SJSA1 (cell line): ENCODE results near the gene CNIH2. TPM values are rescaled to one million over a fixed set of nuclear protein-coding genes. Genes with fewer than 3 reads are reported as not detected.
"Not testable (repeated sequence)": the region's sequence is repeated elsewhere in the genome, so short reads cannot be mapped to it uniquely, and the experiment has no call there.

Experiments used
- DNase-seq, 2 experiments: peaks; one replicate each; pipeline ENCODE4 v3.0.0-alpha.2; 2015 to 2020; ENCODE audit warnings: low spot score in 2 of 2, low read depth in 1 of 2
- H3K27ac ChIP-seq: fragments of 250-450 bp; sonication (Bioruptor Pico); 2 replicates; pipeline ENCODE4 v1.5.1; 2020; ENCODE audit warnings: mild to moderate bottlenecking, moderate library complexity
- H3K27me3 ChIP-seq: fragments of 250-450 bp; sonication (Bioruptor Pico); replicated peaks from 2 replicates; pipeline ENCODE4 v1.5.1; 2020; ENCODE audit warnings: mild to moderate bottlenecking, moderate library complexity
- H3K36me3 ChIP-seq: fragments of 250-450 bp; sonication (Bioruptor Pico); 2 replicates; pipeline ENCODE4 v1.5.1; 2020; ENCODE audit warnings: mild to moderate bottlenecking
- H3K4me1 ChIP-seq: fragments of 250-450 bp; sonication (Bioruptor Pico); replicated peaks from 2 replicates; pipeline ENCODE4 v1.6.1; 2021; ENCODE audit warnings: mild to moderate bottlenecking
- H3K4me3 ChIP-seq: fragments of 250-450 bp; sonication (Bioruptor Pico); 2 replicates; pipeline ENCODE4 v1.5.1; 2020; ENCODE audit warnings: mild to moderate bottlenecking
- H3K9me3 ChIP-seq: fragments of 250-450 bp; sonication (Bioruptor Pico); replicated peaks from 2 replicates; pipeline ENCODE4 v1.5.1; 2020; ENCODE audit warnings: mild to moderate bottlenecking
- total RNA-seq: library from RNA; depleted of rRNA; stranded (reverse); fragments of >200 nt; shearing (Covaris generic); gene quantifications from 2 replicates; pipeline ENCODE4 v1.2.3, GENCODE V29; 2014

Gene CNIH2
- total RNA-seq, 1 experiment from 2014 or later, result 2.8 TPM

DNA sequence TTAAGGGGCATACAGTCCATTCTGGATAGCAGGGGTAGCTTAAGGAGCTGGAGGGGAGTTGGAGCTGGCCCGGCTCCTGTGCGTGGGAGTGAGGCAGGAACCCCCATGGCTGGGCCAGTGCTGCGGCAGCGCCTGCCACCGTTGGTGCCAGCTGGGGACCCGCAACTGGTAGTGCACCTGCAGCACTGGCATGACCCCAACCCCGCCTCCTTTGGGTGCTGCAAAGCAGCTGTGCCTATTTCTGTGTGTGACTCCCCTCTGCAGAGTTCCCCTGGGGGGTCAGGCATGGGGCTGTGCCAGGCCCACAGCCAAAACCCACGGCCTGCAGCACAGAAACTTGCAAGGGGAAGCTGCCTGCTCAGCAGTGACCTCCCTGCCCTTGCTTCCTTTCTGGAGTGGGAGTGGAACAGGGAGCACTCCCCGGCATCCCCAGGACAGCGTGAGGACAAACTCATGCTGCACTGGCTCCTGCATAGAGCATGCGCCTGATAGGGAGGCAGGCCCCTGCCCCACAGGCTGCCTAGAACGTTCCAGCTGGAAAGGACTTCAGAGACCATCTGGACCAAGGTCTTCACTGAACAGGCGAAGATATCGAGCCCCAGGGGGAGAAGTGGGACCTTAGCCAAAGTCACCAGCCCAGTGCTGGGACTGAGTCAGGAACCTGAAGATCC is 35.7 kb upstream of the CNIH2 start:
- Histone ChIP-seq H3K4me1 (no peaks in the 10 kb centered on the region), H3K4me3 (no peak overlapping the region), H3K27ac (no peak overlapping the region), H3K36me3 (peaks cover 81% of the 10 kb centered on the region), H3K9me3 (peaks cover 2% of the 10 kb centered on the region; the same call in 1 of the 2 replicates), H3K27me3 (no peaks in the 10 kb centered on the region)
- no peak for DNase-seq

DNA sequence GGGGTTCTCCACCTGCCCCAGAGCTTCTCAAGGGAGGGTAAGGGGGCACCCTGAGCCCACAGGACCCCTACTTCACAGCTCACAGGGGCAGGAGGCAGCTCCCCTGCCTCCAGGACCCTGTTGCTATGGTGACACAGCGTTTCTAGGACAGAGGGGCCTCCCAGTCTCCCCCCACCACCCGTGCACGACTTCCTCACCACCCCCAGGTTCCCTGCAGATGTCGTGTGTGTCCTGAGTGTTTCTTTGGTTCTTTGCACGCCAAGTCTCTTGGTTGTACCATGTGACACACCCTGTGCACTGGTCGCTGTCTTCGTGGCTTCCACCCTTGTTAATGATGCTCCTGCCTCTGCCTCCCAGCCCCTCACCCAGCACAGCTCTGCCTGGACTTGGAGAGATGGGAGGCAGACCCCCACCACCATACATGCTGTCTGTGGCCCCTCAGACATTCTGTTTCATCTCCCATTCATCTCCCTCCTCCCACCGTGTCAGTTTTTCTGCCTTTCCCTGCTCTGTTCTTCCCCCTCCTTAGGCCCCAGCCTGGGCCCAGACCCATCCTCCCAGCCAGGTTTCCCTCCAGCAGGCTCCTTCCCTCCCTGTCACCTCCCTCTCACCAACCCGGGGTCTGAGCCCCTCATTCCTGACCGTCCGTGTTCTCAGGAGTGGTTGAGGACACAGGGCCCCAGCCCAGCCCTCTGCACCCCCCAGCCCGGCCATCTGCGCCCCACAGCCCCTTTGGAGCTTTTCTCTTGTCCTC is 34.0 kb upstream of the CNIH2 start:
- Histone ChIP-seq H3K27ac (no peak overlapping the region), H3K9me3 (peaks cover 2% of the 10 kb centered on the region; the same call in 1 of the 2 replicates), H3K4me3 (no peak overlapping the region), H3K36me3 (peaks cover 76% of the 10 kb centered on the region), H3K4me1 (no peaks in the 10 kb centered on the region), H3K27me3 (no peaks in the 10 kb centered on the region)
- DNase-seq, result no peak

DNA sequence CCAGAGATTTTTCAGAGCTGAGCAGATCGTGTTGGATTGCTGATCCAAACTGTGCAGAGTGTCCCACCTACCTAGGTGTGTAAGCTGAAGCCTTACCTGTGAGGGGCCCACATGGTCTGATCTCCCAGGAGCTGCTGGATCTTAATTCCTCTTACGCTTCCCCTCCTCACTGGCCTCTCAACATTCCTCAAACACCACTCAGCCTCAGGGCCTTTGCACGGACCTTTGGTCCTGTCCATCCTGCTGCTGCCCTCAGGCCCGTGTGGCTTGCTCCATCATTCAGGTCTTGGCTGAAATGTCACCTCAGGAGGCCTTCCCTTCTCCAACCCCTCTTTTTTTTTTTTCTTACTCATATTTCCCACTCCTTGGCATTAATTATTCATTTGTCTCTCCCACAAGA is 30.7 kb upstream of the CNIH2 start:
- Histone ChIP-seq H3K27me3 (no peaks in the 10 kb centered on the region), H3K9me3 (no peaks in the 10 kb centered on the region), H3K4me3 (no peak overlapping the region), H3K27ac (no peak overlapping the region), H3K4me1 (no peaks in the 10 kb centered on the region), H3K36me3 (peaks cover 60% of the 10 kb centered on the region)
- DNase-seq, result no peak

DNA sequence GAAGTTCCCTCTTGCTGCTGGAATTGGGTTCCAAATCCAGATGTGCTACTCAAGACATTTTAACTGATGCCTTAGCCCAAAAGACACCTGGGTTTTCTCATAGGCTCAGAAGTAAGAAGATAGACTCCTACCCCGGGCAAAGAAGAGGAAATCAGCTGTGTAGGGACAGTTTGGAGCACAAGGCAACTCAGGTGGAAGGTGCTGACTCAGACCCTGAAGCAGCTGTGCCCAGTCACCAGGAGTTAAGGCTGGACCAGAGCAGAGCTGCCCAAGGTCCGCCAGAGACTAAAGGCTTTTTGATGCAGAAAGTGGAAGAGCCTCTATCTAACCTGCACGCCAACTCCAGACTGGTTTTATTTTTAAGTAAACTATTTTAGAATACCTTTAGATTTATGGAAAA is 30.2 kb upstream of the CNIH2 start:
- Histone ChIP-seq H3K9me3 (no peaks in the 10 kb centered on the region), H3K4me3 (no peak overlapping the region), H3K36me3 (peaks cover 54% of the 10 kb centered on the region), H3K27me3 (no peaks in the 10 kb centered on the region), H3K4me1 (no peaks in the 10 kb centered on the region), H3K27ac (no peak overlapping the region)
- DNase-seq, result no peak

DNA sequence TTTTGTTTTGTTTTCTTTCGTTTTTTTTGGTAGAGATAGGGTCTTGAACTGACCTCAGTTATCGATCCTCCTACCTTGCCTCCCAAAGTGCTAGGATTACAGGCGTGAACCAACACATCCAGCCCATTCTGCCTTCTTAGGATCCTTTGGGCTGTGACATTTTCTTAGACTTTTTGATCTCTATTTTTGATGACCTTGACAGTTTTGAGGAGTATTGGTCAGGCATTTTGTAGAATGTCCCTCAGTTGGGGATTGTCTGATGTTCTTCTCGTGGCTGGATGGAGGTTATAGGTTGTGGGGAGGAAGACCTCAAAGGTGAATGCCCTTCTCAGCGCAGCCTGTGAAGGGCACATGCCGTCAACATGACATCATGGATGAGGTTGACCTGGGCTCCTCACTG is 29.1 kb upstream of the CNIH2 start:
- H3K27ac ChIP-seq, result no peak overlapping the region
- no peak overlapping the region for H3K4me3 ChIP-seq
- H3K27me3 ChIP-seq, result no peaks in the 10 kb centered on the region
- no peaks in the 10 kb centered on the region for H3K4me1 ChIP-seq
- H3K36me3 ChIP-seq, result peaks cover 45% of the 10 kb centered on the region
- H3K9me3 ChIP-seq, result no peaks in the 10 kb centered on the region
- no peak for DNase-seq

DNA sequence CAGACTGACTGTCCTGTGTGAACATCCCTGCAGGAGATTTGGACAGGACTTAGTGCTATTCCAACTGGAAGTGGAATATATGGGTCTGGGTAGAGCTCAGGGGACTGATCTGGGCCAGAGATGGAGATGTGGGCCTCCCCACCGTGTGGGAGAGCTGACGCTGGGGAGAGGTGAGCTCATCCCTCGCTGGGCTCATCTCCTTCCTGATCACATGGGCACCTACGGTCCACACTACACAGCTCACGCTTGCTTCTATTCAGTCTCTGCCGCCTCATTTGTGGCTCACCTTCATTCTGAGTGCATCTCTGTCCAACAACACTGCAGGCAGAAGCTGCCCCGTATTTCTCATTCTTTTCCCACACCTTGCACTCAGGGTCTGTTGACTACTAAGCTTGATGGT is 26.2 kb upstream of the CNIH2 start:
- H3K9me3 ChIP-seq, result no peaks in the 10 kb centered on the region

DNA sequence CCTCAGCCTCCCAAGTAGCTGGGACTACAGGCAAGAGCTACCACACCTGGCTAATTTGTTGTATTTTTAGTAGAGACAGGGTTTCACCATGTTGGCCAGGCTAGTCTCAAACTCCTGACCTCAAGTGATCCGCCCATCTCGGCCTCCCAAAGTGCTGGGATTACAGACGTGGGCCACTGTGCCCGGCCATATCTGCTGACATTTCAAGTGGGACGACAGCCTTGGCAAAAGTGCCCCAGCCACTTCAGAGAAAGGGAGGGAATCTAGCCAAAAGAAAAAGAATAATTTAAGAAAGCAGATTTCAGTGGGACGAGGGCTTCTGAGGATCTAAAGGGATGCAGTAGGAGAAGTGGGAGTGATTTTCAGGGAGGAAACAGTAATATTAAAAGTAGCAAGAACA is 24.9 kb upstream of the CNIH2 start:
- DNase-seq, H3K27ac ChIP-seq, H3K27me3 ChIP-seq, H3K9me3 ChIP-seq, H3K4me1 ChIP-seq, H3K4me3 ChIP-seq: not testable (repeated sequence)
- peaks cover 31% of the 10 kb centered on the region for H3K36me3 ChIP-seq

More for the DNA sequence above, 26.2 kb upstream of the CNIH2 start:
- no peak for DNase-seq
- Histone ChIP-seq H3K4me1 (peaks cover 3% of the 10 kb centered on the region), H3K4me3 (no peak overlapping the region), H3K27me3 (no peaks in the 10 kb centered on the region), H3K36me3 (peaks cover 29% of the 10 kb centered on the region), H3K27ac (no peak overlapping the region)

DNA sequence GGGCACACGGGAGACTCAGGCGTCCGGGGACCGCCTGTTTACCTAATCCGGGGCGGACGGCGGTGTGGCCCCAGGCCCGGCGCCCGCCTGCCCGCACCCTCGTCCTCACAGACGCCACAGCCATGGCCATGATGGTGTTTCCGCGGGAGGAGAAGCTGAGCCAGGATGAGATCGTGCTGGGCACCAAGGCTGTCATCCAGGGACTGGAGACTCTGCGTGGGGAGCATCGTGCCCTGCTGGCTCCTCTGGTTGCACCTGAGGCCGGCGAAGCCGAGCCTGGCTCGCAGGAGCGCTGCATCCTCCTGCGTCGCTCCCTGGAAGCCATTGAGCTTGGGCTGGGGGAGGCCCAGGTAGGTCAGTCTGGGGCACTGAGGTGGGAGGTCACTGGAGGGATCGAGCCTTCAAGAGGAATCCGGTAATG is 19.5 kb upstream of the CNIH2 start:
- no peak for DNase-seq
- 0 out of 2 replicates have a peak, but pooled peaks cover 5% of the 10 kb centered on the region for H3K9me3 ChIP-seq
- H3K4me3 ChIP-seq, result peak overlapping the region; percentile 95
- H3K27me3 ChIP-seq, result no peaks in the 10 kb centered on the region
- peaks cover 58% of the 10 kb centered on the region for H3K36me3 ChIP-seq
- H3K27ac ChIP-seq, result no peak overlapping the region
- H3K4me1 ChIP-seq, result peaks cover 16% of the 10 kb centered on the region

DNA sequence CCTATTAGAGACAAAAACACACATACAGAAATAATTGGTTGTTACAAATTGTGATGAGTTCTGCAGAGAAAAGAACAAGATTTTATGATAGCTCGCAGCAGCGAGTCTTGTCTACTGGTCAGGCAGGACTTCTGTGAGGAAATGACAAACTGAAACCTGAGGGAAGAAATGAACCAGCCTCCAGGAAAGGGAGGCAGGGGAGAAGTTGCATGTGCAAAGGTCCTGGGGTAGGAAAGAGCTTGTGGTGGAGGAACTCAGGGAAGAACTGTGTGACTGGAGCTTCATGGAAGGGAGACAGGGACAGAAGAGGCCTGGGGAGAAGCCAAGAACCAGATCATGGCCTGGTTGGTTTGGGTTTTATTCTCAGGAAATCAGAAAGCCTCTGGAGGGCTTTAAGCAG is 18.8 kb upstream of the CNIH2 start:
- Histone ChIP-seq H3K27ac (no peak overlapping the region), H3K36me3 (peaks cover 66% of the 10 kb centered on the region), H3K4me1 (peaks cover 16% of the 10 kb centered on the region), H3K9me3 (0 out of 2 replicates have a peak, but pooled peaks cover 5% of the 10 kb centered on the region), H3K4me3 (no peak overlapping the region), H3K27me3 (no peaks in the 10 kb centered on the region)
- no peak for DNase-seq

DNA sequence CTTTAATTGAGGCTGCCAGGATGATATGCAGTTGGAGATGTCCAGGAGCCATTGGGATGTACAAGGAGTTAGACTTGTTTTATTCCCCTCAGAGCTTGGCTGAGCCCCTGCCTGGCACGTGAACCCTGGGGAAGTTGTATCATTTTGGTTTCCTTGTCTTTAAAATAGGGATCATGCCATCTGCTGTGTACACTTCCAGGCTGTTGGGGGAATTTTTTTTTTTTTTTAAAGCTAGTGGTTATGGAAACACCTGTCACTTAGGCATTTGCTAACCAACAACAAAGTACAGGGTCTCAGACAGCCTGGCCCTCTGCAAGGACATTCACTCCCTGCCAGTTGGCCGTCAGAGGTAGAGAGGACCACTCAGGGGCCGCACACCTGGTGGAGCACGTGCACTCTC is 18.0 kb upstream of the CNIH2 start:
- no peaks in the 10 kb centered on the region for H3K27me3 ChIP-seq
- 0 out of 2 replicates have a peak, but pooled peaks cover 5% of the 10 kb centered on the region for H3K9me3 ChIP-seq
- H3K27ac ChIP-seq, result no peak overlapping the region
- H3K4me1 ChIP-seq, result peaks cover 16% of the 10 kb centered on the region
- no peak overlapping the region for H3K4me3 ChIP-seq
- H3K36me3 ChIP-seq, result peaks cover 73% of the 10 kb centered on the region
- no peak for DNase-seq

DNA sequence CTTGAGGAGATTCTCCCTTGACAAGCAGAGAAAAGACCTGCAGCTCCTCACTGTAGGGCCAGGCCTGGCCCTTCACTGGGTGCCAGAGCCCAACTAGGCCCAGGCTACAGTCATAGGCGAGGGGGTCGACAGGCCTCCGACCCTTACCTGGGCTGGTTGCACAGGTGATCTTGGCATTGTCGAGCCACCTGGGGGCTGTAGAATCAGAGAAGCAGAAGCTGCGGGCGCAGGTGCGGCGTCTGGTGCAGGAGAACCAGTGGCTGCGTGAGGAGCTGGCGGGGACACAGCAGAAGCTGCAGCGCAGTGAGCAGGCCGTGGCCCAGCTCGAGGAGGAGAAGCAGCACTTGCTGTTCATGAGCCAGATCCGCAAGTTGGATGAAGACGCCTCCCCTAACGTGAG is 16.4 kb upstream of the CNIH2 start:
- Histone ChIP-seq H3K4me1 (peaks cover 16% of the 10 kb centered on the region), H3K36me3 (peaks cover 88% of the 10 kb centered on the region), H3K4me3 (no peak overlapping the region), H3K27ac (no peak overlapping the region), H3K27me3 (no peaks in the 10 kb centered on the region), H3K9me3 (0 out of 2 replicates have a peak, but pooled peaks cover 5% of the 10 kb centered on the region)
- DNase-seq, result peak in 1 of 2 experiments; percentile 55

DNA sequence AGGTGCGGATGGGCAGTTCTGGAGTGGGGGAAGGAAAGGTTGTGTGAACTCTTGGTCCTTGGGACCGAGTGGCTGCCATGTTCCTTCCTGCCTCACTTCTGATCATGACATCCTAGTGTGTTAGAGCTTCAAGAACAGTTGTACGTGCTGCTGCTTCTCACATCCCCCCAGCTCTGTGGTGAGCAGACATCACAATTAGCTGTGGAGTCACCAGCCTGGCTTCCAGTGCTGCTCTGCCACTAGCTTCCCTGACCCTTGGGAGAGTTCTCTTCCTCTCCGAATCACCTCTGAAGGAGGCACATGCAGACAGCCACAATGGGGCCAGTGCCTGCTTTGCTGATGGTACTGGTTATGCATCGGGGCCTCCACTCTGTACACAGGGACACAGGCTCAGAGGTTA is 15.8 kb upstream of the CNIH2 start:
- Histone ChIP-seq H3K27ac (no peak overlapping the region), H3K9me3 (0 out of 2 replicates have a peak, but pooled peaks cover 5% of the 10 kb centered on the region), H3K4me1 (peaks cover 16% of the 10 kb centered on the region), H3K36me3 (peaks cover 94% of the 10 kb centered on the region), H3K27me3 (no peaks in the 10 kb centered on the region), H3K4me3 (no peak overlapping the region)
- no peak for DNase-seq

DNA sequence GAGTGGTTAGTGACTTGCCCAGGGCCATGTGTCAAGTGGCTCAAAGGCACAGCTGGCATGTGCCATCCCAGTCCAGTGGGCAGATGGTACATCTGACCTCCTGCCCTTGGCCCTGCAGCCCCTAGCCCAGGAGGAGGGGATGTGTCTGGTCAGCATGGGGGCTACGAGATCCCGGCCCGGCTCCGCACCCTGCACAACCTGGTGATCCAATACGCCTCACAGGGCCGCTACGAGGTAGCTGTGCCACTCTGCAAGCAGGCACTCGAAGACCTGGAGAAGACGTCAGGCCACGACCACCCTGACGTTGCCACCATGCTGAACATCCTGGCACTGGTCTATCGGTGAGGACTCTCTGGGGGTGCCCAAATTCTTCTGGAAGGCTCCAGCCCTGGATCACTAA is 15.3 kb upstream of the CNIH2 start:
- Histone ChIP-seq H3K9me3 (0 out of 2 replicates have a peak, but pooled peaks cover 4% of the 10 kb centered on the region), H3K36me3 (peaks cover 94% of the 10 kb centered on the region), H3K27me3 (no peaks in the 10 kb centered on the region), H3K4me1 (peaks cover 17% of the 10 kb centered on the region), H3K27ac (no peak overlapping the region), H3K4me3 (no peak overlapping the region)
- peak in 1 of 2 experiments; percentile 57 for DNase-seq

DNA sequence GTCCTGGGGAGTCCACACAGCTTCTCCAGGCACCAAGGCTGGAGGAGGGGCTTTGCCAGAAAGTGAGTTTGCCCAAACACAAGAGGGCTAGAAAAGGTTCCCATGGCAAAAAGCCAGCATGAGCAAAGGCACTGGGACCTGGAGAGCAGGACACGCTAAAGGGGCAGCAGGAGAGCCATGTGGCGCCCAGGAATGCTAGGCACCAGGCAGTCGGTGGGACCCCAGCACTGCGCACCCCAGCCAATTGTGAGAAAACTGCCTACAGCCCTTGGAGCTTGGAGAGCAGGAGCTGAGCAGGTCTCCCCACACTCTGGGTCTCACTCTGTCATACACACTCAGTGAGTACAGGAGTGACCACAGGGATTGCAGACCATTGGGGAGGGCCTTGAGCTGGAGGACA is 14.7 kb upstream of the CNIH2 start:
- DNase-seq, result peak in 1 of 2 experiments; percentile 52
- no peak overlapping the region for H3K4me3 ChIP-seq
- no peak overlapping the region for H3K27ac ChIP-seq
- H3K36me3 ChIP-seq, result peaks cover 89% of the 10 kb centered on the region
- no peaks in the 10 kb centered on the region for H3K9me3 ChIP-seq
- H3K27me3 ChIP-seq, result no peaks in the 10 kb centered on the region
- H3K4me1 ChIP-seq, result peaks cover 22% of the 10 kb centered on the region
